Measurements from ENCODE around the gene NPDC1.

NPDC1 gene

DNA sequence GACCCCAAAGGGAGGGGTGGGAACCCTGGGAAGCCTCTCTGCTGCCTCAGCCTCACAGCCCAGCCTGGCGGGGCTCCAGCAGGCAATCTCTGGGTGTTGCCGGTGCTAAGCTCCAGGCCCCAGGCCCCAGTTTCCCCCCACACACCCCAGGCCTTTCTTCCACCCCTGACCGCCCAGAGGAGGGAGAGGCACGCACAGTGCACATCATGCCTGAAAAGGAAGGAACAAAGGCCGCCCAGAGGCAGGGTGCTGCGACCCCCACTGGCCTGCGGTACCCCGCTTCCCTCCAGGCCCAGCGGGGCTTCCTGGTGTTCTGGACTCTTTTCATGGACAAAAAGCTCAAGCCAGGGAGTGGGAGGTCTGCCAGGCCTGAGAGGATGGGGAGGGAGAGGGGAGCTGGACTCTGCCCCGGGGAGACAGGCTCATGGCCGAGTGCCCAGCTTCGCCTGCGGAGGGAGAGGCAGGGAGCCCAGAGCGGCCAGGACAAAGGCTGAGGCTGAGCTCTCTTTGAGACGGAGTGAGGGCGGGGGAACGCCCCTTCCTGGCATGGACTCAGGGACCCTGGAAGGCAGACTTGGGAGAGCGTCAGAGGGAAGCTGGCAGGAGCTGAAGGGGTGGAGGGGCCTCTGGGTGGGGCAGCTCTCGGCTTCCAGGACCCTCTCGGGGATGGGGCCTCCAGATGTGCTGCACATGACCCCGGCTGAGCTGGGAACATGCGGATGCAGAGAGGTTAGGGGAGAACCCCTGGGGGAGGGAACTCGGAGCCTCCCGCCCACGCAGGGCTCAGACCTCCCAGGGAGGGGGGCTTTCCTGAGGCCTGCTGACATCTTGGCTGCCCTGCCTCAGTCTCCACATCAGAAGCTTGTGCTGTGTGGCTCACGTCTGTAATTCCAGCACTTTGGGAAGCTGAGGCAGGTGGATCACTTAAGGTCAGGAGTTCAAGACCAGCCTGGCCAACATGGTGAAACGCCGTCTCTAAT is 9.7 kb upstream of the NPDC1 start:
- DNase-seq: no peak

DNA sequence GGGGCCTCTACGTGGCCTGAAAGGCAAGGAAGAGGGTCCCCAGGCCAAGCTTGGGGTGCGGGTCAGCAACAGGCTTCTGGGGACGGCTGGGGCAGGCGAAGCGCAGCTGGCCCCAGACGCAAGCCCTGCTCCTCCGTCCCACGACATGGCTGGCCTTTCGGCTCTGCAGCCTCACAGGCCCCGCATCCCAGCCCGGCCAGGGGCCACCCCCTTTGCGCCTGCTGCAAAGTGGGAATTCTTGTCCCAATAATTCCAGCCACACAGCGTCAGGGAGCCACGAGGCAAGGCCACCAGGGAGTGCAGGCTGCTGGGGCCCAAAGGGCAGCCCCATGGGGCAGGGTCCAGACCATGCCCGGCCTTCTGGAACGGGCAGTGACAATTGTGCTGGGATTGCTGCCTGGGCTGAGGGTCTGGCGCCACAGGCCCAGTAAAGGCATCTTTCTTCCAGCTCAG is 9.0 kb upstream of the NPDC1 start:
- no peak for DNase-seq

DNA sequence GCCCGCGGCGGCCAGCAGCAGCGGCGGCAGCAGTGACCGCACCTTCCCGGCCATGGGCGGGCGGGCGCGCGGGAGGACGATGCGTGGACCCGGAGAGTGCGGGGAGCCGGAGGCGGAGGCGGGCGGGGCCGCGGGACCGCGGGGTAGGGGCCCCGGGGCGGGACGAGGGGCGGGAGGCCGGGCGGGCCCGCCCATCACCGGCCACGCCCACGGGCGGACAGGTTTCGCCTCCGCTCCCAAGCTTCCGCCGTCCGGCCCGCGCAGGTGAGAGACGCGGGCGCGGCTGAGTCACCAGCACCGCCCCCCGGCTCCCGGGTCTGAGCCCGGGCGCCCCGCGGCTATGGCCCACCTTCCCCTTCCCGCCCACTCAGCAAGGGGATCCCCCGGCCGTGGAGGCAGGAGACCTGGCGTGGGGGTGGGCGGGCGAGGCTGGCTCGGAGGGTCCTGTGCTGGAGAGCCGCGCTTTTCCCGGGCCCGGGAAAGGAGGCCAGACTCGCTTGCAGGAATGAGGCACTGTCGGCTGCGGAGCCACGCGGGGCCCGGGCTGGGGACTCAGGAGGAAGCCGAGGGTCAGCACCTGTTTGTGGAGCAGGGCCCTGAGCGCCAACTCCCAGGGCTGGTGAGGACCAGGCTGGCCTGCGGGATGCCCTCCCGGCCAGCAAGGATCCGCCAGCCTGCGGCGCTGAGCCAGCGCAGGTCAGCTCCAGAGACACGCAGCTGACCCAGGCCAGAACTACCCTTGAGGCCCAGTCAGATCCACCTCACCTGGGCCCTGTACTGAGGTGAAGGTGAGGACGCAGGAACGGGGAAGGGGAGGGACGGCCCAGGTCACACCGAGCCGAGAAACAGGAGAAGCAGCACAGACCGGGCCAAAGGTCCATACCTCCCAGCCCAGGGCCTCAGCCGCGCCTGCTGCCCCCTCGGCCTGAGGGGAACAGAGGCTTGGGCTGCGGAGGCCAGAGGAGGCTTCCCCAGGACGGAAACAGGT is 8.3 kb upstream of the NPDC1 start, which contains the start of gene ENTPD2:
Gene ENTPD2, minus strand, starts transcription at position 118 of the 988 bp plus-strand sequence. Its CDS starts 64 bp downstream, at position 54.
- no peak for DNase-seq

DNA sequence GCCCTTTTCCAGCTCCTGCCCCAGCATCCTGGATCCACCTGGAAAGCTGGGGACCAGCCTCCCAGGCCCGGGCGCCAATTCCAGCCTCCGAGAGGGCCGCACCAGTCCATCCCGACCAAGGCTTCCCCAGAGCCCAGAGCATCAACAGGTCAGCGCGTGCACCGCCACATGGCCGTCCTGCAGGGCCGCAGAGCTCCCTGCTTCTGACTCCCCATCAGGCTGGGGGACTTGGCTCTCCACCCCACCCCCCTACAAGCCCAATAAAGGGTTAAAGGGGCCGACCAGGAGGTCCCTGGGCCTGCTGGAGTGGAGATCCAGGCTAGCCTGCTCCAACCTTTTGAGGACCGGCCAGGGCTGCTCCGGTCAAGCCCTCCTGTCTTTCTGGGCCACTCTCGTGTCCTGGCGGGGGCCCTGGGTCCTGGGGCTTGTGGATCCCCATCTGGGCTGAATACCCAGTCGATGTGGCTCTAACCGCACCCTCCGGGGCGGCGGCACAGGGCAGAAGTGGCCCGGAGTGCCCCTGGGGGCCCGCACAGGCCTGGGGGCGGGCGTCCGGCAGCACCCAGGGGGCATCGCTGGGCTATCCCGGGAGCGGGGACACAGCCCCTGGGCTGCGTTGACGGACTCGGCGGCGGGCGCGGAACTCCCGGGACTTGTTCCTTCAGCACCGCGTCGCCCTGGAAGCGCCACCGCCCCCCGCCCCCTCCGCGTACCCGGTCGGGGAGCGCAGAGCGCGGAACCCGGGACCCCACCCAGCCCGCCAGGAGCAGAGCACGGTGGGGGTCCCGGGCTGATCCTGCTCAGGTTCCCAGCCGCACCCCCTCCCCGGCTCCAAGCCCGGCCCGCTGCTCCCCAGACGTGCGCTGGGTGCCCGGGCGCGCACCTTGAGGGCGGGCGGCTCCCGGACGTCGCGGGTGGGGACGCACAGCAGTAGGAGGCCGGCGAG is 7.3 kb upstream of the NPDC1 start:
- no peak for DNase-seq

DNA sequence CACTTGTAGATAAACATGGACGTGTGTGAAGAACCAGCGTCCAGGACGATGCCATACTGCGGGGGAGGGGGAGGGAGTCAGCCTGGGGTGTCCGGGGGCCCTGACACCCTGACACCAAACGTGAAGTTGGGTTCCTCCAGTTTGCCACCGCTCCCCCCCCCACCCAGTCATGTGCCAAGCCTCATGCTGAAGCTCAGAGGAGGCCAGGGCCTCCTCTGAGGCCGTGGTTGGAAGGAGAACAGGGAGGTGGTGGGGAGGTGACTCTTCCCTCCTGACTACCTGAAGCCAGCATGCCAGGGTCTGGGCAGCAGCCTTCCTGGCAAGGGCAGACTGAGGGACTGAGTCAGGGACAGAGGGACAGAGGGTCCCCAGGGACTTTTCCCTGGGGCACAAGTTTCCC is 6.3 kb upstream of the NPDC1 start:
- DNase-seq: no peak

DNA sequence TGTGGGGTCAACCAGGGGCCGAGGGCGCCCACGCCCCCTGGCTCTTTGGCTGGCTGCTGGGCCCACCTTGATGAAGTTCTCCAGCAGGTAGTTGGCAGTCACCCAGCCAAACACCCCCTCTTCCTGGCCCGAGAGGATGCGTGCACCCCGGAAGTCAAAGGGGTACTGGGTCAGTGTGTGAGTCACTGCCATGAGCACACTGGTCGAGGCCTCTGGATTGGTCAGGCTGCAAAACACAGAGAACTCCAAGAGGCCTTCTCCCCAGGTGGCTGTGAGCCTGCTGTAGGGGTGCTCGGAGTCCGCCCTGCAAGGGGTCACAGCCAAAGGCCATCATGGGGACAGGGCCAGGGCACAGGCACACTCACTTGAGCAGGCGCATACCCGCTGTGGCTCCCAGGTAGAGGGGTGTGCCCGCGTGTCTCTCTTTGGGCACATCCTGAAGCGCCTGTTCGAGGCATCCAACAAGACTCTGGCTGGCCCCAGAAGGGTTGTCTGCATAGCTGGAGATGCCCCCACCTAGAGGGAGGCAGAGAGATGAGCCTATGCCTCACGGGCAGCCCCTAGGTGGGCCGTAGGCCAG is 5.3 kb upstream of the NPDC1 start:
- DNase-seq: no peak

DNA sequence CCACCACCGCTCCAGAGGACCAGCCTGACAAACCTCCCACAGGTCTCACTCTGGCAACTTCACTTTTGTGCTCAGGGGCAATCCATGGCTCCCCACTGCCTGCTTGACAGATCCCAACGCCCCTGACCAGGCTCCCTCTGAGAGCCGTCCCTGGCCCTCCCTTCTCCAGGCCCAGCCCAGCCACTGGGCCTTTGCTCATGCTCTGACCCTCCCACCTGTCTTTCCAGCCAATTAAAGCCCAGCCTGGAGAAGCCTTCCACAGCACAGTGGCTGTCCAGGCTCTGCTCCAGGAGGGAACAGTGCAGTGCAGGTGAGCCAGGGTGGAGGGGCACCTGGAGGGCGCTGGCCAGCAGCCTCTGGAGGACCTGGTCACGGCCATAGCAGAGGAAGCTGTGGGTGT is 4.6 kb upstream of the NPDC1 start:
- no peak for DNase-seq

DNA sequence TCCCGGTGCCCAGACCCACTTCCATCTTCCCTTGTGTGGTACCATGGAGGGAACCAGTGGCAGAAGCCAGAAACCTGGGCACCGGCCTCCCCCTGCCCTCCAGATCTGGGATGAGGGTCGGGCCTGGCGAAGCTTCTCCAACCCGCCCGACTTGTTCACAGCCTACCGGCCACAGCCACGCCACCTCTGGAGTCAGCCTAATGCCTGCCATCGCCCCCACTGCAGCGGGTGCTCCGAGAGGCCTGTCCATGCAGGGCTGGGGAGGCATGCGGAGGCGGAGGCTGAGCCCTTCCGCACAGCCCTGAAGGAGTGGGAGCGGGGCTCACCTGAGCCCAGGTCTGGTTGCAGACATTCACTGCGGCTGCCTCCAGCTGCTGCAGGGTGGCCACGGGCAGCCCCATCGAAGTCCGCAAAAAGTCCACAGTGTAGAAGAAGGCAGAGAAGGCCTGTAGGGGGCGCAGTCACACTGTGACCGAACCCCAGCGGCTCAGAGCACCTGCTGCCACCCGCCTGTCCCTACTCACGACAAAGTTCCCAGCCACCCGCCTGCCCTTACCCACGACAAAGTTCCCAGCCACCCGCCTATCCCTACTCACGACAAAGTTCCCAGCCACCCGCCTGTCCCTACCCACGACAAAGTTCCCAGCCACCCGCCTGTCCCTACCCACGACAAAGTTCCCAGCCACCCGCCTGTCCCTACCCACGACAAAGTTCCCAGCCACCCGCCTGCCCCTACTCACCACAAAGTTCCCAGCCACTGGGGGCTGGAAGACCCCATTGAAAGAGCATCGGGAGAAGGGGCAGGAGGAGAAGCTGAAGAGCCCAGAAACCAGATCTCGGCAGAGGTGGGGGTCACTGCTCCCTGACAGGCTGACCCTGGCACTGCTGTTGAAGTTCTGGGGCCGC is 3.8 kb upstream of the NPDC1 start:
- DNase-seq: peak; percentile 49

DNA sequence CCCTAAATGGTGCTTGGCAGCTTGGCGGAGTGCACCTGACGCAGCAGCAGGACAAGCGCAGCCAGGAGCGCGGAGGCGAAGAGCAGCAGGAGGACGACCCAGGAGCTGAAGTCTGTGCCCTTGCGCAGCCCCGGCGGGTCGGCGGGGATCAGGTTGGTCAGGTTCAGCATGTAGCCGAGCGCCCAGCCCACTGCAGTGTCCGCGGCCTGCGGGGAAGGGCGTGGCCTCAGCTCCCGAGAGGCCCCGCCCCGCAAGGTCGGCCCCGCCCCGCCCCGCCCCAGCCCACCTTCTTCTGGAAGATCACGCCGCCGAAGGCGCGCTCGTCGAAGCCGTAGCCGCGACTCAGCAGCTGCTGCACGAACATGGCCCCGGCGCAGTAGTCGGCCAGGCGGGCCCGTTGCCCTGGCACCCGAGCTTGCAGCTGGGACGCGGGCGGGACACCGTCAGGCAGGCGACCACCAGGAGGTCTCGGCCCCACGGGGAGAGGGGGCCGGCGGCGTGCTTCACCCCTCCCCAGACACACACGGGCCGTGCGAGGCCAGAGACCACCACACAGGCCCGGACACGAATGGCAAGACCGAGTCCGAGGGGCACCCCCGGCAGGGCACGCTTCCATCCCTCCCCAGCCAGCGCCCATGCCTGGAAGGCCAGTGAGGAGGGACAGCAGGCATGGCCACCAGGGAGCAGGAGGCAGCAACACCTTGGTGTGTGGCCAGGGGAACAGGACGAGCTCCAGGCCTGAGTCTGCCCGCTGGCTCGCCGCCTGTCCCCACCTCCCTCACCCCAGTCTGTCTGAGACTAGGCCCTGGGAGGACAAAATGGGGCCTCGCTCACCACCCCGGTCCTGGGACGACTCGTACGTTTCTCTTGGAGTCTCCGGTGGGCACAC is 2.9 kb upstream of the NPDC1 start:
- DNase-seq: no peak

DNA sequence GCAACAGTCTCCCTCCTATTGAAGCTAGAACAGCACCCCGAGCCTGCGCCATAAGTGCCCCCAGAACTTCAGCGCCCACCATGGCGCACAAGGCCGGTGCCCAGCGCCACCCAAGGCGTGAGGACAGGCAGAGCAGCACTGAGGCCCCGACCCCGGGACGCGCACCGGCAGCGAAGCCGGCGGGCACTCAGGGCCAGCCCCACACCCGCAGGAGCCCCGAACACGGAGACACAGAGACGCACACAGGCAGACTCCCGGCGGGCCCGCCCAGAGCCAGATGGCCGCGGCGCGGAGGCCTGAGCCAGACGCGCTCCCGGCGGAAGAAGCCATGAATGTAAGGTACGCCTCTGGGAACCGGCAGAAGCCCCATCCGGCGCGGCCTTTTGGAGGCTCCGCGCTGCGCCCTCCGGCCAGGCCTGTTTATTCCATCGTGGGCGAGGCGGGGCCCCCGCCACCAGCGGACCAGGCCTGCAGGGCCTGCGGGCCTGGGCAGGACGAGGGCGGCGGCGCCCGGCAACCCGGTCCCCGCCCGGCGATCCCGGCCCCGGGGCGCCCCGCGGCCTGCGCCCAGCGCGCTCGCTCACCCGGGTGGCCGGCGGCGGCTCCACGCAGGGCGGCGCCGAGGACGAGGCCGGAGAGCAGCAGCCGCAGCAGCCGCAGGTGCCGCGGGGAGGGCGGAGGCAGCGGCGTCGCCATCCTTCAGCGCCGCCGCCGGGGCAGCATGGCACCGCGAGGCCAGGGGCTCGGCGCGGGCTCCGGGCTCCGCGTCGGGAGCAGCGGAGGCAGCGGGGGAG is 486 bp downstream of the NPDC1 start:
- no peak for DNase-seq

DNA sequence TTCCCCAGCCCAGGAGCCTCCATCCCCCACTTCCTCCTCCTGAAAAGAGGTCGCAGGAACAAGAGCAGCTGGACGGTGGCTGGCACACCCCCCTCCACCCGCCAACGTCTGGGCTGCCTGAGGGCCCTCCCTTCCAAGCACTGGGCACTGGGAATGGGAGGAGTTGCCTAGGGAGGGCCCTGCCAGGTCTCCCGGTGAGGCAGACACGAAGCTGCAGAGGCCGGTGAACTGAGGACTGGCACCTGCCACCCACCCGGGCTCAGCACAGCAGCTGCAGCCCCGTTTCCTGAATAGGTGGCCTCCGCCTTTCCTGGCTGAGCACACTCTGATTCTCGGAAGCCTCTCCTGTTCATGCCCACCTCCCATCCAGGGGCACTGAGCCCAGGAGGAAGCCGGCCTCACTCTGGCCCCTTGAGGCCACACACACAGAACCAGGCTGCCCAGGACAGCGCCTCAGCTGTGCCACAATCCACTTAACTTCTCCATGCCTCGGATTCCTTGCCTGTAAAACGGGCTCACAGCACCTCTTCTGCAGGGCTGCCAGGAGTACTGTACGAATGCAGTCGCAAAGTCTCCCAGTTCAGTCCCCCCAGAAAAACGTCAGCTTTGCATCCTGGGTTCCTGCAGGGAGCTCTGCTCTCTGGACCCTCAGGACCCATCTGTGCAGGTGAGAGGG is 1.3 kb downstream of the NPDC1 start:
- no peak for DNase-seq

DNA sequence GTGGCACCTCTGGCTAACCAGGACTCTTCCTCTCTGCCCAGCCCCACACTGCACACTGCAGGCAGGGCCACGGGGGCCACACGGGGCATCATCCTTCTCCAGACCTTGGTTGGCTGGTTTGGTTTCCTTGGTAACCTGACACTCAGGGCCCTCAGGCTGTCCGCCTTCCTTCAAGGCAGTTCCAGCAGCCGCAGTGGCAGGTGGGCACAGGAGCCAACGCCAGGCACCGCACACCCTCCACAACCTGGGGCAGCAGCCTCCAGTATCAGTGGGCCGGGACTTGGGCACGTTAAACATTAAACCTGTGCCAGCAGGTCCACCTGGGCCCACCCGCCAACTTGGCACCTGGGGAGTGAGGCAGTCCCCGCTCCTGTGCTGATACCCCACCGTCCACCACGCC is 1.9 kb downstream of the NPDC1 start:
- no peak for DNase-seq

DNA sequence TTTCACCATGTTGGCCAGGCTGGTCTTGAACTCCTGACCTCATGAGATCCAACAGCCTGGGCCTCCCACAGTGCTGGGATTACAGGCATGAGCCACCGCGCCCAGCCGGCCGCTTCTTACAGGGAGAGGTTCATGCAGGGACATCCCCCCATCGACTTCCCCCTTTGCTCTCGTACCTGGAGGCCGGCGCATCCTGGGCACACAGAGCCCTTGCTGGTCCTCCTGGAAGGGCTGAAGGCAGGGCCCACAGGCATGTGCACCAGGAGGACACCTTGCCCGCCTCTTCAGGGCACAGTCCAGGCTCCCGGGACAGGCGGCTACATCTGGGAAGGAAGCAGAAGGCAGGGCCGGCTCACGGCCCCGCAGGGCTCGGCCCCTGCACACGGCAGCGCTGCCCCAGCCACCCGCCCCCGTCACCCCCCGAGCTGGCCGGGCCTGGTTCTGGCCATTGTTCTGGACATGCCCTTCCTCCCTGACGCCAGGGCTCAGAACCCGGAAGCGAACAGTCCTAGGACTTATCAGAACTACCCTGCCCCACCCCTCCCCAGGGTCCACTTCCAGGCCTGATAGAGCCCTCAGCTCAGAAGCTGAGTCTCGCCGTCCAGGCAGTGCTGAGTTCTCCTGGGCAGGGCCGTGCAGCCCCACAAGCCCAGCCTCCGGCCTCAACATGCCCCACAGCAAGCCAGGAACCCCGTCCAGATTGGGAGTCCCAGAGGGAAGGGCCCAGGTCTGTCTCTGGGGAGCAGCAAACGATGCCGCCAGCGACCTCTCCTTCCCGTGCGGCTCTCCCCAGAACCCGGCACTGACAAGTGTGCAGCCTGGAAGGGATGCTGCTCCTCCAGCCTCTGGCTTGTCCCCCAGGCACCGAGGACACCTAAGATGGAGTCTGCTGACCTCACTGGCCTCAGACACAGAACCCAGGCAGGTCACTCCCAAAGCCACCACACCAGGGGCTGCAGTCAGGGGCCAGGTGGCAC is 2.9 kb downstream of the NPDC1 start:
- no peak for DNase-seq

DNA sequence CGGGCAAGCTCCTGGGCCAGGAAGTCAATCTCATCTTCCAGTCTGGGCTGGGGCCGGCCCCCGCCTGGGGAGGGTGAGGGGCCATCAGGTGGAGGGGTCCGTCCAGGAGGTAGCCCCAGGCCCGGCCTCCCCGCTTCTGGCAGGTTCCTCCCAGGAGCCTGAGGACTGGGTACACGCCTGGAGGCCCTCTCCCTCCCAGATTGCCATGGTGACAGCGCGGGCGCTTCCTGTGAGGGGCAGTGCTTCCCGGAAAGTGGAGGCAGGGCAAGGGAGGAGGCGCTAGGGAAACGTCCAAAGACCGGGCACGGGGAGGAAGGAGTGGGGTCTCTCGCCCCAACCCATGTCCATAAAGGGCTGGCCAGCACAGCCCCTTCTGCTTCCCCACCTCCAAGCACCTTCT is 4.9 kb downstream of the NPDC1 start:
- no peak for DNase-seq

DNA sequence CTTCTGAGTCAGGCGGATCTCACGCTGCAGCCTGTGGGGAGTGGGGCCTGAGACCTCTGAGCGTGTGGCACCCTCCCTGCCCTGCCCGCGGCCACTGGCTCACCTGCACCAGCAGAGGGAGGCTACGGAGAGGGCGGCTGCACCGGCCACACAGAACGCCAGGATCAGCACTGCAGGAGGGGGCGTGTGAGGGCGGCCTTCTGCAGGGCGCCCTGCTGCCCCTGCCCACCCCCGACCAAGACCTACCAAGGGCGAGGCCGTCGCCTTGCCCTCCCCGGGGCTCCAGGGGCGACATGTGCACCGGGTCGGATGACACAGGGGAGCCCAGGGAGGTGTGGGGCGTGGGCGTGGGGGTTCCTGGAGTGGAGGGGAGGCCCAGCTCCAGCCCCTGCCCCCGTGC is 5.4 kb downstream of the NPDC1 start:
- no peak for DNase-seq

DNA sequence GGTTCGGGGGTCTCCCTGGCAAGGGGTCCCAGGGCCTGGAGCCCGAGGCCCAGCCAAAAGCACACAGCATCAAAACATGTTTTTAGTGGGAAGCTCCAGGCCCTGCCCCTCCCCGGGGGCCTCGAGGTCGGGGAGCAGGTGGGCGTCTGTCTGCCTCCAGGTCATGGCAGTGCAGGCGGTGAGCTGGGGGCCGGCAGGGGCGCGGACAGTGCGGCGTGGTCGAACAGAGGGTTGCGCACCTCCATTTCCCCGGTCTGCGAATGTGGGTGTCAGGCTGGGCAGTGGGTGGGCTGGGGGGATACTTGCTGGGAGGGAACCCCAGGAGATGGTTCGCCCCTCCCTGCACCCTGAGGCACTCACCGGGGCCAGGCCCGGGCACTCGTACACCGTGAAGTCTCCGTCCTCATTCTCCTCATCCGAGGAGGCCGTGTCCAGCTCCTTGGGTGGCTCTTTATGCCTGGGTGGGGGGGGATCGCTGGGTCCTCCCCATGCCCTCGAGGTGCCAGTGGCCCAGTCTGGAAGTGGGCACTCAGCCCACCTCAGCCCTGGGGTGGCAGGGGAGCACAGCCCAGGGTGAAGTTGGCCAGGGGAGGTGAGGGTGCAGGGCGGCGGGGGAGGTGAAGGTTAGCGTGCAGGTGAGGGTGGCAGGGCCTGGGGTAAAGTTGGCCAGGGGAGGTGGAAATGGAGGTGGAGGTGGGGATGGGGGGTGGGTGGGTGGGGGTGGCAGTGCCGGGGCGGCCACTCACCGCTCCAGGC is 6.2 kb downstream of the NPDC1 start:
- no peak for DNase-seq

Data from stimulated activated CD4-positive, alpha-beta T cell treated with anti-CD3 and anti-CD28 coated beads, Interleukin-4, amount 100 ng/mL, for 24 hours (primary cell).